ENCODE data around the gene GRK3.

GRCh38 chr22:25656724-25657123 is 92.2 kb downstream of the GRK3 start:
- TF ChIP-seq, protein P1, sequence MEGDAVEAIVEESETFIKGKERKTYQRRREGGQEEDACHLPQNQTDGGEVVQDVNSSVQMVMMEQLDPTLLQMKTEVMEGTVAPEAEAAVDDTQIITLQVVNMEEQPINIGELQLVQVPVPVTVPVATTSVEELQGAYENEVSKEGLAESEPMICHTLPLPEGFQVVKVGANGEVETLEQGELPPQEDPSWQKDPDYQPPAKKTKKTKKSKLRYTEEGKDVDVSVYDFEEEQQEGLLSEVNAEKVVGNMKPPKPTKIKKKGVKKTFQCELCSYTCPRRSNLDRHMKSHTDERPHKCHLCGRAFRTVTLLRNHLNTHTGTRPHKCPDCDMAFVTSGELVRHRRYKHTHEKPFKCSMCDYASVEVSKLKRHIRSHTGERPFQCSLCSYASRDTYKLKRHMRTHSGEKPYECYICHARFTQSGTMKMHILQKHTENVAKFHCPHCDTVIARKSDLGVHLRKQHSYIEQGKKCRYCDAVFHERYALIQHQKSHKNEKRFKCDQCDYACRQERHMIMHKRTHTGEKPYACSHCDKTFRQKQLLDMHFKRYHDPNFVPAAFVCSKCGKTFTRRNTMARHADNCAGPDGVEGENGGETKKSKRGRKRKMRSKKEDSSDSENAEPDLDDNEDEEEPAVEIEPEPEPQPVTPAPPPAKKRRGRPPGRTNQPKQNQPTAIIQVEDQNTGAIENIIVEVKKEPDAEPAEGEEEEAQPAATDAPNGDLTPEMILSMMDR (IDR thresholded peaks at IDR 0.05; ENCODE audit: low read depth, low read length, poor library complexity, severe bottlenecking), result no peak
- TF ChIP-seq EZH2phosphoT487 (IDR thresholded peaks at IDR 0.05; ENCODE audit: borderline replicate concordance, low read length), result no peak

All from DOHH2 (cell line).